ENCODE results near the gene MYH16. TPM values are rescaled to one million over a fixed set of nuclear protein-coding genes. Genes with fewer than 3 reads are reported as not detected.

The MYH16 gene
- total RNA-seq, 1 donor from 2014 or later = not detected

DNA sequence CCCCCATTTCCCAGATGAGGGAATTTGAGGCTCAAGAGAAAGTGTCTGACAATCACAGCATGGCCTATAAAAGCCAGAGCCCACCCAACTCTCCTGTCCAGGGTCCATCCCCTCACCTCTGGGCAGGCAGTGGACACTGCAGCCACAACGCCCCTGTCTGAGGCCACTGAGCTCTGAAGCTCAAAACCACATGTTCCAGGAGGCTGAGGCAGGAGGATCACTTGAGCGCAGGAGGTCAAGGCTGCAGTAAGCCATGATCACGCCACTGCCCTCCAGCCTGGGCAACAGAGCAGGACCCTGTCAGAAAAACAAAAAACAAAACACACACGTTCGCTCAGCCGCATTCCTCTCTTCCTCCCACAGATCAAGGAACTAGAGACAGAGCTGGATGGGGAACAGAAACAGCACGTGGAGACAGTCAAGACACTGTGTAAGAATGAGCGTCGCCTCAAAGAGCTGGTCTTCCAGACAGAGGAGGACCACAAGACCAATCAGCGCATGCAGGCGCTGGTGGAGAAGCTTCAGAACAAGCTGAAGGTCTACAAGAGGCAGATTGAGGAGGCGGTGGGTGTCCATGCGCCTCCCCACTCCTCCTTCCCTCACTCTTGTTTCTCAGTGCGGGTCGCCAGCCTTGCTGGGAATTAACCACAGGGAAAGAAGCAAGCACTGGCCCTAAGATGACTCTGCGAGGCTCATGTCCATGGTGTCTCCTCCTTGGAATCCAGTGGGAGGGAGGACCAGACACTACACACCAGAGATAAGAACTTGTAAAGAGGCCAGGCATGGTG is 33.0 kb downstream of the MYH16 start:
- H3K9me3 Mint-ChIP-seq = peaks cover 2% of the 10 kb centered on the region
- CTCF ChIA-PET = no interaction called here

GRCh38 chr7:99308461-99309074 is 35.9 kb downstream of the MYH16 start:
- peaks cover 2% of the 10 kb centered on the region for H3K4me1 Mint-ChIP-seq
- no peaks in the 10 kb centered on the region for H3K36me3 Mint-ChIP-seq (ENCODE audit: low read depth)
- peaks cover 3% of the 10 kb centered on the region for H3K27me3 Mint-ChIP-seq
- H3K4me3 Mint-ChIP-seq = no peak overlapping the region
- H3K27ac Mint-ChIP-seq = no peak overlapping the region
- DNase-seq = no peak
- intact Hi-C loops (cut with micrococcal nuclease) = no loop called here
- CTCF ChIA-PET = no interaction called here
- peaks cover 2% of the 10 kb centered on the region for H3K9me3 Mint-ChIP-seq
- no peak for TF ChIP-seq CTCF (IDR thresholded peaks at IDR 0.05)
- POLR2A ChIA-PET = no interaction called here
- ATAC-seq (ENCODE audit: low read depth) = no peak

More for the DNA sequence above, 33.0 kb downstream of the MYH16 start:
- no peaks in the 10 kb centered on the region for H3K4me1 Mint-ChIP-seq
- H3K36me3 Mint-ChIP-seq (ENCODE audit: low read depth) = no peaks in the 10 kb centered on the region
- TF ChIP-seq CTCF (IDR thresholded peaks at IDR 0.05) = no peak
- H3K27me3 Mint-ChIP-seq = peaks cover 3% of the 10 kb centered on the region
- POLR2A ChIA-PET = interaction anchor here (0.6 to 1.2 kb wide), 2 partner anchors 19 to 266 kb away, joined by 4 read pairs; no protein-coding TSS in a partner anchor
- no peak overlapping the region for H3K4me3 Mint-ChIP-seq
- intact Hi-C loops (cut with micrococcal nuclease) = no loop called here
- ATAC-seq (ENCODE audit: low read depth) = no peak
- no peak overlapping the region for H3K27ac Mint-ChIP-seq
- no peak for DNase-seq

DNA sequence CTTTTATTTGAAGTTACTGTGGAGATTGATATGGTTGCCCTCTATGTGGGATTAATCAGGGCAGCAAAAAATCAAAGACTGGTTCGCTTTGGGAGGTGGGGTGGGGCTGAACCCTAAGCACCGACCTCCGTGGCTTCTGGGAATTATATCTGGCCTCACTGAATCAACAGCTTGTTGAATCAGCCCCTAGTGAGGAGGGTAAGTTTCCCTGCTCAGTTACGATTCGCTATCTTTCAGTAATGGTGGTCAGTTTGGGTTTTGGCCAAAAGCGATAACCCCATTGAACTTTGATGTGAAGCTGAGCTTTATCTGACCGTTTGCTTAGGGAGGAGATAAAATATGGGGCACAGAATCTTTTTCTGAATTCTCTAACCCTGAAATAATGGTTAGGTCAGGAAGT is 36.5 kb downstream of the MYH16 start:
- CTCF ChIA-PET = interaction anchor here (6.2 kb wide), 1 partner anchor 269 kb away, joined by 42 read pairs; no protein-coding TSS in a partner anchor

GRCh38 chr7:99310004-99310403 is 37.4 kb downstream of the MYH16 start:
- intact Hi-C loops (cut with micrococcal nuclease) = no loop called here
- peaks cover 2% of the 10 kb centered on the region for H3K4me1 Mint-ChIP-seq
- no peak for TF ChIP-seq CTCF (IDR thresholded peaks at IDR 0.05)
- H3K9me3 Mint-ChIP-seq = peaks cover 2% of the 10 kb centered on the region
- CTCF ChIA-PET = interaction anchor here (6.2 kb wide), 1 partner anchor 270 kb away, joined by 42 read pairs; no protein-coding TSS in a partner anchor
- ATAC-seq (ENCODE audit: low read depth) (no peak), DNase-seq (no peak)
- POLR2A ChIA-PET = interaction anchor here (0.5 kb wide), 1 partner anchor 216 kb away, joined by 5 read pairs; no protein-coding TSS in a partner anchor
- no peaks in the 10 kb centered on the region for H3K36me3 Mint-ChIP-seq (ENCODE audit: low read depth)
- no peak overlapping the region for H3K27ac Mint-ChIP-seq
- no peak overlapping the region for H3K4me3 Mint-ChIP-seq
- H3K27me3 Mint-ChIP-seq = peaks cover 3% of the 10 kb centered on the region

More for the DNA sequence above, 36.5 kb downstream of the MYH16 start:
- H3K36me3 Mint-ChIP-seq (ENCODE audit: low read depth) = no peaks in the 10 kb centered on the region
- H3K27ac Mint-ChIP-seq = no peak overlapping the region
- peaks cover 2% of the 10 kb centered on the region for H3K9me3 Mint-ChIP-seq
- no peak overlapping the region for H3K4me3 Mint-ChIP-seq
- H3K4me1 Mint-ChIP-seq = peaks cover 2% of the 10 kb centered on the region
- POLR2A ChIA-PET = no interaction called here
- TF ChIP-seq CTCF (IDR thresholded peaks at IDR 0.05) = no peak
- H3K27me3 Mint-ChIP-seq = peaks cover 3% of the 10 kb centered on the region
- ATAC-seq (ENCODE audit: low read depth) (no peak), DNase-seq (no peak)
- intact Hi-C loops (cut with micrococcal nuclease) = no loop called here

DNA sequence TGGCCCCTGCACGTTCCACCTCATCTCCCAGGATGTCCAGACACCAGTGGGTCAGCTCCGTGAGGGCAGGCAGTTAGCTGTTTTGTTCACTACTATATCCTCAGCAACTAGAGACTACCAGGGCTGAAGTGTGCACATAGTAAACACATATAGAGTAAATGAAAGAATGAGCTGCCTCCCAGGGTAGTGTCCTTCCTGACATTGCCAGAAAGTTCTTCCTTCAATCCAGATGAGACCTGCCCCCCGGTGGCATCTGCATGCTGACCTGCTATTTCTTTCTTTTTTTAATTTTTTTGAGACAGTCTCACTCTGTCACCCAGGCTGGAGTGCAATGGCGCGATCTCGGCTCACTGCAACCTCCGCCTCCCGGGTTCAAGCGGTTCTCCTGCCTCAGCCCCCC is 39.1 kb downstream of the MYH16 start:
- H3K27ac Mint-ChIP-seq = no peak overlapping the region
- no peak for ATAC-seq (ENCODE audit: low read depth)
- intact Hi-C loops (cut with micrococcal nuclease) = no loop called here
- POLR2A ChIA-PET = no interaction called here
- CTCF ChIA-PET = interaction anchor here (1.1 to 6.2 kb wide), 2 partner anchors 9 to 271 kb away, joined by 3 to 42 read pairs; no protein-coding TSS in a partner anchor
- peaks cover 3% of the 10 kb centered on the region for H3K27me3 Mint-ChIP-seq
- DNase-seq = no peak
- H3K36me3 Mint-ChIP-seq (ENCODE audit: low read depth) = no peaks in the 10 kb centered on the region
- no peak overlapping the region for H3K4me3 Mint-ChIP-seq
- H3K4me1 Mint-ChIP-seq = peaks cover 2% of the 10 kb centered on the region
- peaks cover 2% of the 10 kb centered on the region for H3K9me3 Mint-ChIP-seq
- TF ChIP-seq CTCF (IDR thresholded peaks at IDR 0.05) = no peak
